ENCODE data around the gene CISD3.

CISD3 gene

DNA sequence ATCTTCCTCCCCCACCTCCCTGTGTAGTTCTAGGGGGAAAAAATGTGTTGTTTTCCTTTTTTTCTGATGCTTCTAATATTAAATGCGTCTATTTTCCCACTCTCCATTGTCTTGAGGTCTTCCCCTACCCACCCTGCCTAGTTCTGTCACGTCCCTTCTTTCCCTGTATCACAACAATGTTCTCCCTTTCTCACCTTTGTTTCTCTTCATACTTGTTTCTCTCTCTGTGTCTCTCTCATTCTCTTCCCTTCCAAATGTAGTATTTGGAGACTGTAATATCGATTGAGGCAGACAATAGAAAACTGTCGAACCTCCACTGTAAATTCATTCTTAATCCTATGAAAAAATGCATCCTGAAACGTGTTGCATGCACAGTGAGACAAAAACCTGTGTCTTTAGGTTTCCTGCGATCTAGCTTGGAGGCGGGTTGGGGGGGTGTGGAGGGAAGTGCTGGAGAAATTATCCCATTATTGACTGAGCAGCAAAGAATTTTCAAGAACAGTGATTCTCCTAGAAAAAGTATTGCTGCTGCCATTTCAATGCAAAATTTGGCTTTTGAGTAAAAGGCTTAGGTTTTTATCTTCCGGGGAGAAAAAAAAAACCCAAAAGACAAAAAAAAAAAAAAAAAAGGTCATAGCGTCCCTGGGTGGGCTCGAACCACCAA is 21.1 kb downstream of the CISD3 start:
- Histone ChIP-seq H4K91ac (ENCODE audit: low read length) (no peak overlapping the region), H2BK15ac (ENCODE audit: low read depth, poor library complexity, severe bottlenecking) (no peak overlapping the region), H3K4ac (ENCODE audit: low read depth in 1 of 2, low read length in 2 of 2) (no peak overlapping the region), H3K4me1 (ENCODE audit: control insufficient read depth, insufficient read depth, low read depth, low read length) (peaks cover 37% of the 10 kb centered on the region), H3K27ac (ENCODE audit: low read length, poor library complexity, severe bottlenecking) (peak overlapping the region; percentile 65), H3K36me3 (ENCODE audit: control insufficient read depth in 1 of 2, insufficient read depth in 2 of 2, low read depth in 1 of 2, low read length in 2 of 2) (peaks cover 24 to 27% of the 10 kb centered on the region in 2 experiments), H2AK5ac (ENCODE audit: low read length, severe bottlenecking) (no peak overlapping the region), H2AFZ (ENCODE audit: low read depth, low read length) (no peak overlapping the region), H3K9me3 (ENCODE audit: control insufficient read depth, low read length) (no peaks in the 10 kb centered on the region), H2BK5ac (ENCODE audit: low read depth, low read length, poor library complexity, severe bottlenecking) (no peak overlapping the region), H3K79me1 (replicated peaks; ENCODE audit: low read length, poor library complexity, severe bottlenecking) (peaks cover 15% of the 10 kb centered on the region), H3K27me3 (ENCODE audit: control insufficient read depth in 1 of 2, insufficient read depth in 1 of 2, low read length in 2 of 2) (no peaks in the 10 kb centered on the region), H3K4me2 (ENCODE audit: low read length, poor library complexity, severe bottlenecking) (peak overlapping the region; percentile 97), H3K23ac (ENCODE audit: low read length in 2 of 2) (no peak overlapping the region), H3K18ac (ENCODE audit: low read depth in 1 of 2, low read length in 2 of 2) (no peak overlapping the region), H3K9ac (ENCODE audit: low read length) (peak overlapping the region; percentile 52), H3K4me3 (ENCODE audit: insufficient read depth in 1 of 2, low read depth in 1 of 2, low read length in 2 of 2) (peak overlapping the region in 1 of 2 experiments; percentile 88), H2BK12ac (ENCODE audit: low read length in 2 of 2) (no peak overlapping the region), H3K14ac (ENCODE audit: low read length in 2 of 2) (no peak overlapping the region), H2BK120ac (ENCODE audit: low read depth, low read length) (no peak overlapping the region), H4K8ac (ENCODE audit: low read length) (no peak overlapping the region)
- WGBS: 1% methylated on average over 7 of the region's 10 CpGs
- no peak for DNase-seq

DNA sequence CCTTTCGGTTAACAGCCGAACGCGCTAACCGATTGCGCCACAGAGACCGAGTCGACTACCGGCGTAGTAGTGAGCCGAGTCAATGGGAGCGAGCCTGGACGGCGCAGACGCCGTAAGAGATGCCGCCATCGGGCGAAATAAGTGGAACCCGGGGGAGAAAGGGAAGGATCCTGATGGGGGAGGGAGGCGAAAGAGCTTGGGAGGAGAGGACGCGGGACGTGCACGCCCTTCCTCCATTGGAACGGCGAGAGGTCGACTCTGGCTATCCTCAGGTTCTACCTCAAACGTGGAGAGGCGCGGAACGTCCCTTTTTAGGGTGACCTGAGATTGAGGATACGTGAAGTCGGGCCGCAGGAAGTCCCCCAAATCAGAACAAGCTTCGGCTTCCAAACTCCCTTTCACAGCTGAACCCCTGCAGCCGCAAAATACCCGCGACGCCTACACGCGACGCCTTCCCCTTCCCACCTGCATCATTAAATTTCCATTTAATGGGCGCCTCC is 21.7 kb downstream of the CISD3 start:
- Histone ChIP-seq H3K9me3 (ENCODE audit: control insufficient read depth, low read length) (no peaks in the 10 kb centered on the region), H3K79me1 (replicated peaks; ENCODE audit: low read length, poor library complexity, severe bottlenecking) (peaks cover 15% of the 10 kb centered on the region), H2BK12ac (ENCODE audit: low read length in 2 of 2) (no peak overlapping the region), H3K23ac (ENCODE audit: low read length in 2 of 2) (no peak overlapping the region), H4K8ac (ENCODE audit: low read length) (peak overlapping the region; percentile 59), H3K27ac (ENCODE audit: low read length, poor library complexity, severe bottlenecking) (peak overlapping the region; percentile 39), H2BK5ac (ENCODE audit: low read depth, low read length, poor library complexity, severe bottlenecking) (no peak overlapping the region), H3K4me1 (ENCODE audit: control insufficient read depth, insufficient read depth, low read depth, low read length) (peaks cover 31% of the 10 kb centered on the region), H3K9ac (ENCODE audit: low read length) (peak overlapping the region; percentile 95), H3K14ac (ENCODE audit: low read length in 2 of 2) (peak overlapping the region in 1 of 2 experiments; percentile 35), H2BK15ac (ENCODE audit: low read depth, poor library complexity, severe bottlenecking) (no peak overlapping the region), H2AFZ (ENCODE audit: low read depth, low read length) (peak overlapping the region; percentile 66), H3K4ac (ENCODE audit: low read depth in 1 of 2, low read length in 2 of 2) (no peak overlapping the region), H2AK5ac (ENCODE audit: low read length, severe bottlenecking) (no peak overlapping the region), H3K4me2 (ENCODE audit: low read length, poor library complexity, severe bottlenecking) (peak overlapping the region; percentile 96), H3K18ac (ENCODE audit: low read depth in 1 of 2, low read length in 2 of 2) (peak overlapping the region; percentile 40 to 54), H3K27me3 (ENCODE audit: control insufficient read depth in 1 of 2, insufficient read depth in 1 of 2, low read length in 2 of 2) (no peaks in the 10 kb centered on the region), H4K91ac (ENCODE audit: low read length) (peak overlapping the region; percentile 71), H3K4me3 (ENCODE audit: insufficient read depth in 1 of 2, low read depth in 1 of 2, low read length in 2 of 2) (peak overlapping the region; percentile 65 to 88), H3K36me3 (ENCODE audit: control insufficient read depth in 1 of 2, insufficient read depth in 2 of 2, low read depth in 1 of 2, low read length in 2 of 2) (peaks cover 30 to 32% of the 10 kb centered on the region in 2 experiments), H2BK120ac (ENCODE audit: low read depth, low read length) (no peak overlapping the region)
- DNase-seq: peak; percentile 94
- WGBS: under 1% methylated on average over 44 of the region's 44 CpGs

- Histone ChIP-seq H2BK5ac (ENCODE audit: low read depth, low read length, poor library complexity, severe bottlenecking) (no peak within 1 kb of the TSS), H3K4me3 (ENCODE audit: insufficient read depth in 1 of 2, low read depth in 1 of 2, low read length in 2 of 2) (peak within 1 kb of the TSS; percentile 74 to 88), H2BK15ac (ENCODE audit: low read depth, poor library complexity, severe bottlenecking) (peak within 1 kb of the TSS; percentile 89), H3K27ac (ENCODE audit: low read length, poor library complexity, severe bottlenecking) (peak within 1 kb of the TSS; percentile 39), H3K9ac (ENCODE audit: low read length) (peak within 1 kb of the TSS; percentile 95), H3K27me3 (ENCODE audit: control insufficient read depth in 1 of 2, insufficient read depth in 1 of 2, low read length in 2 of 2) (no peaks in the 10 kb centered on the region), H2AFZ (ENCODE audit: low read depth, low read length) (peak within 1 kb of the TSS; percentile 66), H3K4me2 (ENCODE audit: low read length, poor library complexity, severe bottlenecking) (peak within 1 kb of the TSS; percentile 96), H3K23ac (ENCODE audit: low read length in 2 of 2) (peak within 1 kb of the TSS; percentile 32 to 71), H3K9me3 (ENCODE audit: control insufficient read depth, low read length) (no peaks in the 10 kb centered on the region), H2AK5ac (ENCODE audit: low read length, severe bottlenecking) (no peak within 1 kb of the TSS), H4K8ac (ENCODE audit: low read length) (peak within 1 kb of the TSS; percentile 94), H3K36me3 (ENCODE audit: control insufficient read depth in 1 of 2, insufficient read depth in 2 of 2, low read depth in 1 of 2, low read length in 2 of 2) (peaks cover 37% of the 10 kb centered on the region in 2 experiments), H3K4me1 (ENCODE audit: control insufficient read depth, insufficient read depth, low read depth, low read length) (peaks cover 29% of the 10 kb centered on the region), H3K14ac (ENCODE audit: low read length in 2 of 2) (peak within 1 kb of the TSS in 1 of 2 experiments; percentile 35), H3K4ac (ENCODE audit: low read depth in 1 of 2, low read length in 2 of 2) (peak within 1 kb of the TSS; percentile 63 to 86), H2BK120ac (ENCODE audit: low read depth, low read length) (no peak within 1 kb of the TSS), H4K91ac (ENCODE audit: low read length) (peak within 1 kb of the TSS; percentile 87), H2BK12ac (ENCODE audit: low read length in 2 of 2) (peak within 1 kb of the TSS in 1 of 2 experiments; percentile 47), H3K79me1 (replicated peaks; ENCODE audit: low read length, poor library complexity, severe bottlenecking) (peaks cover 15% of the 10 kb centered on the region), H3K18ac (ENCODE audit: low read depth in 1 of 2, low read length in 2 of 2) (peak within 1 kb of the TSS; percentile 54 to 96)
- WGBS: under 1% methylated on average over 44 of the region's 44 CpGs
- peak; percentile 100 for DNase-seq
Measured at GRCh38 chr17:38752308-38753070, 22.3 kb downstream of the CISD3 start, which contains the start of gene PSMB3. Gene PSMB3 (plus strand): TSS chr17:38752741. CDS start chr17:38752827, 86 bp downstream.

- peak overlapping the region; percentile 31 for H3K27ac ChIP-seq (ENCODE audit: low read length, poor library complexity, severe bottlenecking)
- no peaks in the 10 kb centered on the region for H3K27me3 ChIP-seq (ENCODE audit: control insufficient read depth in 1 of 2, insufficient read depth in 1 of 2, low read length in 2 of 2)
- H3K23ac ChIP-seq (ENCODE audit: low read length in 2 of 2): peak overlapping the region; percentile 32 to 71
- H4K91ac ChIP-seq (ENCODE audit: low read length): peak overlapping the region; percentile 87
- peaks cover 39 to 42% of the 10 kb centered on the region in 2 experiments for H3K36me3 ChIP-seq (ENCODE audit: control insufficient read depth in 1 of 2, insufficient read depth in 2 of 2, low read depth in 1 of 2, low read length in 2 of 2)
- H3K4me1 ChIP-seq (ENCODE audit: control insufficient read depth, insufficient read depth, low read depth, low read length): peaks cover 29% of the 10 kb centered on the region
- H2AK5ac ChIP-seq (ENCODE audit: low read length, severe bottlenecking): no peak overlapping the region
- H2AFZ ChIP-seq (ENCODE audit: low read depth, low read length): no peak overlapping the region
- no peak overlapping the region for H2BK120ac ChIP-seq (ENCODE audit: low read depth, low read length)
- H3K9me3 ChIP-seq (ENCODE audit: control insufficient read depth, low read length): no peaks in the 10 kb centered on the region
- no peak overlapping the region for H3K14ac ChIP-seq (ENCODE audit: low read length in 2 of 2)
- H3K4me3 ChIP-seq (ENCODE audit: insufficient read depth in 1 of 2, low read depth in 1 of 2, low read length in 2 of 2): peak overlapping the region; percentile 74 to 88
- no peak for DNase-seq
- peak overlapping the region; percentile 95 for H3K9ac ChIP-seq (ENCODE audit: low read length)
- peak overlapping the region; percentile 94 for H4K8ac ChIP-seq (ENCODE audit: low read length)
- H2BK12ac ChIP-seq (ENCODE audit: low read length in 2 of 2): peak overlapping the region in 1 of 2 experiments; percentile 47
- H2BK5ac ChIP-seq (ENCODE audit: low read depth, low read length, poor library complexity, severe bottlenecking): no peak overlapping the region
- H3K79me1 ChIP-seq (replicated peaks; ENCODE audit: low read length, poor library complexity, severe bottlenecking): peaks cover 17% of the 10 kb centered on the region
- H3K4me2 ChIP-seq (ENCODE audit: low read length, poor library complexity, severe bottlenecking): peak overlapping the region; percentile 79
- peak overlapping the region; percentile 63 to 86 for H3K4ac ChIP-seq (ENCODE audit: low read depth in 1 of 2, low read length in 2 of 2)
- 11% methylated on average over 22 of the region's 22 CpGs for WGBS
- peak overlapping the region; percentile 14 to 96 for H3K18ac ChIP-seq (ENCODE audit: low read depth in 1 of 2, low read length in 2 of 2)
- peak overlapping the region; percentile 89 for H2BK15ac ChIP-seq (ENCODE audit: low read depth, poor library complexity, severe bottlenecking)
Measured at GRCh38 chr17:38753071-38753506, 22.9 kb downstream of the CISD3 start.
